GM21717 (cell line): ENCODE measurements around the gene ADCY7.

Experiments
- ATAC-seq: cut with Tn5 transposase; IDR thresholded peaks from one replicate; pipeline ENCODE4 v1.9.1; 2021; ENCODE audit warnings: mild to moderate bottlenecking, moderate library complexity; ENCODE audit not compliant: unreplicated experiment

ADCY7 gene

GRCh38 chr16:50279504-50279865 lies 13.1 kb downstream of the ADCY7 start:
- no peak for ATAC-seq

GRCh38 chr16:50280932-50281331 lies 14.6 kb downstream of the ADCY7 start:
- ATAC-seq = no peak

- peak; percentile 1 for ATAC-seq
These were observed 15.1 kb downstream of the ADCY7 start for GRCh38 chr16:50281391-50282009.

GRCh38 chr16:50282010-50282538 lies 15.7 kb downstream of the ADCY7 start:
- peak; percentile 91 for ATAC-seq

GRCh38 chr16:50282955-50283631 lies 16.7 kb downstream of the ADCY7 start:
- no peak for ATAC-seq

- ATAC-seq = no peak
These were observed 18.0 kb downstream of the ADCY7 start for GRCh38 chr16:50284131-50284911.

- ATAC-seq = no peak
These were observed 19.2 kb downstream of the ADCY7 start for GRCh38 chr16:50285406-50286003.

GRCh38 chr16:50286681-50287080 lies 20.3 kb downstream of the ADCY7 start:
- ATAC-seq = no peak

- no peak for ATAC-seq
These were observed 21.7 kb downstream of the ADCY7 start for GRCh38 chr16:50288026-50288425.

- no peak for ATAC-seq
These were observed 22.6 kb downstream of the ADCY7 start for GRCh38 chr16:50288920-50289319.

GRCh38 chr16:50289950-50290764 lies 23.8 kb downstream of the ADCY7 start:
- no peak for ATAC-seq

- no peak for ATAC-seq
These were observed 24.5 kb downstream of the ADCY7 start for GRCh38 chr16:50290856-50291255.

- ATAC-seq = no peak
These were observed 25.6 kb downstream of the ADCY7 start for GRCh38 chr16:50291719-50292565.

GRCh38 chr16:50292566-50292948 lies 26.2 kb downstream of the ADCY7 start:
- ATAC-seq = no peak

GRCh38 chr16:50293041-50293783 lies 26.9 kb downstream of the ADCY7 start:
- ATAC-seq = no peak

- no peak for ATAC-seq
These were observed 27.9 kb downstream of the ADCY7 start for GRCh38 chr16:50293994-50294855.

GRCh38 chr16:50294955-50295354 lies 28.6 kb downstream of the ADCY7 start:
- ATAC-seq = no peak

GRCh38 chr16:50295541-50296132 lies 29.3 kb downstream of the ADCY7 start:
- ATAC-seq = no peak
